Lung (tissue), 16 donors: Measurements from ENCODE around the gene NUF2. TPM values are rescaled to one million over a fixed set of nuclear protein-coding genes. Genes with fewer than 3 reads are reported as not detected.

Experiments used
- ATAC-seq: fragments of 200-7000 bp; cut with Tn5 transposase; one replicate; pipeline ENCODE4 v1.9.1; 2020; ENCODE audit warnings: moderate number of reproducible peaks; ENCODE audit not compliant: insufficient read depth, low FRiP score
- DNase-seq, 3 donors: peaks; one replicate each; pipeline ENCODE4 v3.0.0-alpha.2; 2013 to 2017
- H3K27ac ChIP-seq, 2 donors: one replicate each; pipeline ENCODE4 v1.5.1; 2013; ENCODE audit warnings: mild to moderate bottlenecking in 2 of 2, moderate library complexity in 2 of 2, control low read depth in 1 of 2, inconsistent platforms in 1 of 2, low read depth in 1 of 2, low read length in 1 of 2
- H3K27me3 ChIP-seq, 3 donors: one replicate each; pipeline ENCODE4 v1.5.1; 2013; ENCODE audit warnings: low read length in 2 of 3; ENCODE audit not compliant: control insufficient read depth in 3 of 3, insufficient read depth in 3 of 3
- H3K36me3 ChIP-seq, 4 donors: one replicate each; pipeline ENCODE4 v1.5.1; 2013; ENCODE audit warnings: low read length in 4 of 4, mild to moderate bottlenecking in 1 of 4, moderate library complexity in 1 of 4; ENCODE audit not compliant: control insufficient read depth in 4 of 4, insufficient read depth in 4 of 4
- H3K4me1 ChIP-seq, 5 donors: one replicate each; pipeline ENCODE4 v1.5.1; 2013; ENCODE audit warnings: low read length in 5 of 5, mild to moderate bottlenecking in 2 of 5, moderate library complexity in 1 of 5; ENCODE audit not compliant: control insufficient read depth in 5 of 5, insufficient read depth in 5 of 5
- H3K4me3 ChIP-seq: one replicate; pipeline ENCODE4 v1.5.1; 2013; ENCODE audit warnings: mild to moderate bottlenecking, control low read depth, moderate library complexity
- H3K9ac ChIP-seq, 2 donors: one replicate each; pipeline ENCODE4 v1.5.1; 2013; ENCODE audit warnings: low read length in 2 of 2, control low read depth in 1 of 2; ENCODE audit not compliant: insufficient read depth in 1 of 2
- H3K9me3 ChIP-seq, 4 donors: one replicate each; pipeline ENCODE4 v1.5.1; 2013; ENCODE audit warnings: low read length in 3 of 4, mild to moderate bottlenecking in 1 of 4, moderate library complexity in 1 of 4; ENCODE audit not compliant: control insufficient read depth in 4 of 4, insufficient read depth in 3 of 4
- CTCF ChIP-seq: IDR thresholded peaks from 2 replicates; pipeline ENCODE4 v1.5.1; 2012; ENCODE audit warnings: mild to moderate bottlenecking; ENCODE audit errors: control extremely low read depth, extremely low read depth
- WGBS, 2 donors: extraction: QIAGEN DNeasy Blood & Tissue Kit; methylation state at CpG; one replicate each; pipeline ENCODE4 v1.1.7; 2013; 5-methylcytosine and 5-hydroxymethylcytosine counted together
- long read RNA-seq, 5 donors: transcript quantifications; one replicate each; lab custom pipeline, GENCODE V29; 2026
- polyA plus RNA-seq, 2 donors: library from polyadenylated mRNA; stranded (reverse); fragments of 200-250 nt; gene quantifications; one replicate each; pipeline ENCODE4 v1.2.1, GENCODE V29; 2013
- total RNA-seq, 2 donors: library from RNA; depleted of rRNA in 1 of 2; stranded (reverse); fragments of >200 nt in 1 of 2; gene quantifications; one replicate each; pipeline ENCODE4 v1.2.1, GENCODE V29; 2014 to 2021
- donor health status: control.
- donor health status: control.
- donor health status: Bipolar disorder and iron deficiency.
- donor health status: healthy.
- donor health status: DM: yes; HTN: yes; CAD: no.

Gene NUF2
- total RNA-seq: 1 to 10 TPM; 1.2 to 7.2 TPM
- polyA plus RNA-seq: 1 to 10 TPM; 1.3 to 3.0 TPM
- long read RNA-seq, donor 1, partial matches to known transcripts: 8 of 13 reads
- long read RNA-seq, donor 1, other reads (novel, unspliced or antisense): 0 of 13 reads
- long read RNA-seq, donor 2: 0 reads
- long read RNA-seq, donor 3: 0 reads
- long read RNA-seq, donor 4, partial matches to known transcripts: 0 of 3 reads
- long read RNA-seq, donor 4, other reads (novel, unspliced or antisense): 0 of 3 reads
- long read RNA-seq, donor 5, partial matches to known transcripts: 8 of 10 reads
- long read RNA-seq, donor 5, other reads (novel, unspliced or antisense): 0 of 10 reads

- peak; percentile 99 for ATAC-seq
- WGBS, 2 donors: 0 to 1% methylated on average over 58 of the region's 58 CpGs
- peaks cover 0 to 15% (median 5%) of the 10 kb centered on the region in 5 donors for H3K4me1 ChIP-seq
- H3K36me3 ChIP-seq: peaks cover 0 to 5% (median 2%) of the 10 kb centered on the region in 4 donors
- peak; percentile 99 to 100 (median 99) for DNase-seq
- H3K9me3 ChIP-seq: no peaks in the 10 kb centered on the region
- peak within 1 kb of the TSS; percentile 3 to 67 for H3K27ac ChIP-seq
- H3K4me3 ChIP-seq: peak within 1 kb of the TSS; percentile 77
- TF ChIP-seq CTCF: no peak
- H3K9ac ChIP-seq: peak within 1 kb of the TSS; percentile 91 to 94
- H3K27me3 ChIP-seq: no peaks in the 10 kb centered on the region
Measured at GRCh38 chr1:163321311-163322305, at the start of gene NUF2. Gene NUF2 (plus strand): TSS chr1:163321954. CDS start chr1:163326052, 4,098 bp downstream.

GRCh38 chr1:163273766-163274441 lies 47.9 kb upstream of the NUF2 start:
- DNase-seq (no peak), ATAC-seq (no peak)
- no peak overlapping the region for H3K27ac ChIP-seq
- H3K36me3 ChIP-seq: peaks cover 0 to 4% (median 0%) of the 10 kb centered on the region in 4 donors
- TF ChIP-seq CTCF: no peak
- H3K9ac ChIP-seq: no peak overlapping the region
- whole genome bisulfite sequencing, 2 donors: 89 to 100% methylated on average over 2 of the region's 2 CpGs
- peaks cover 0 to 3% (median 0%) of the 10 kb centered on the region in 4 donors for H3K9me3 ChIP-seq
- H3K4me3 ChIP-seq: no peak overlapping the region
- no peaks in the 10 kb centered on the region for H3K4me1 ChIP-seq
- no peaks in the 10 kb centered on the region for H3K27me3 ChIP-seq

DNA sequence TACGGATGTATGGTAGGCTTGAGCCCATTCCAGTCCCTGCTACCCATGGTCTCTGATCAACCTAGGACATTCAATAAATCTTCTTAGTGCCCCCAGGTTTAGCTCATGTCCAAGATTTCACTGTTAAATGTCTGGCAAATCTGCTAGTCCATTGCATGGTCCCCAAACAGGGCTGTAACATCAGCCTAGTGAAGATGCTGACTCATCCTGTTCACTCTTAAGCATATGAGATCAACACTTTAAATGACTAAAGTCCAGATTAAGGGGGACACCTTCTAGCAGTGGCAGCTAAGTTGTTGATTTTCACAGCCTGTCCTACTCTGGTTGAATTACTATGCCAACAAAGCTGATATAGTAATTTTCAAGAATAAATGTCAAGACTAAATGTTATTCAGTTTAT lies 46.5 kb upstream of the NUF2 start:
- H3K9me3 ChIP-seq: peaks cover 0 to 3% (median 0%) of the 10 kb centered on the region in 4 donors
- WGBS, 2 donors: 100% methylated on average over 1 of the region's 1 CpG
- no peak overlapping the region for H3K4me3 ChIP-seq
- no peak for TF ChIP-seq CTCF
- ATAC-seq (no peak), DNase-seq (no peak)
- no peaks in the 10 kb centered on the region for H3K4me1 ChIP-seq
- H3K9ac ChIP-seq: no peak overlapping the region
- no peak overlapping the region for H3K27ac ChIP-seq
- no peaks in the 10 kb centered on the region for H3K27me3 ChIP-seq
- H3K36me3 ChIP-seq: peaks cover 0 to 4% (median 0%) of the 10 kb centered on the region in 4 donors
